ENCODE data around the gene MET.
"Not testable (repeated sequence)": the region's sequence is repeated elsewhere in the genome, so short reads cannot be mapped to it uniquely, and the experiment has no call there.

MET gene

DNA sequence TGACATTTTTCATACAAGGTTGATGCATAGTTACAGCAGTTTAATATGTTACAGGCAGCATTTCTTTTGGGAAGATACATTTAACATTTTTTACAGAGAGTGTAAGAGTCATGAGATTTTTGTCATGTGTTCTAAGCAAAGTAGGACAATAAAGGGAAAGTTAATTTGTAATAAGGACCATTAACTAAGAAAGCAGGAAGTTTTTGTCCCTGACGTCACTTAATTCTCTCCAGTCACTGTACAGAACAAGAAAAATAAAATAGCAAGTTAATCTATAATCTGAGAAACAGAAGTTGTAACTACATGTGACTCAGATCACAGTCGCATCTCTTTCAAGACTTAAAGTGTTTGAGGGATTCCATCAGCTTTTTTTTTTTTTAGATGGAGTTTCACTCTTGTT lies 140.9 kb downstream of the MET start:
- no peak for DNase-seq

DNA sequence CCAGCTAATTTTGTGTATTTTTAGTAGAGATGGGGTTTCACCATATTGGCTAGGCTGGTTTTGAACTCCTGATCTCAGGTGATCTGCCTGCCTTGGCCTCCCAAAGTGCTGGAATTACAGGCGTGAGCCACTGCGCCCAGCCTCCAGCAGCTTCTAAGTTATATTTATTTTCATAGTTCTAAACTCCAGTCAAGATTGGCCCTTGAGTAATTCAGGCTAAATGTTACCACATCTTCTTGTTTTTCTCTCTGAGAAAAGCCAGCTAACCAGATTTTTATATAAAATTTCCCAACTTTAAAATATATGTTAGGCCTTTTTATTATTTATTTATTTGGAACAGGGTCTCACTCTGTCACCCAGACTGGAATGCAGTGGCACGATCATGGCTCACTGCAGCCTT lies 141.4 kb downstream of the MET start:
- not testable (repeated sequence) for DNase-seq

DNA sequence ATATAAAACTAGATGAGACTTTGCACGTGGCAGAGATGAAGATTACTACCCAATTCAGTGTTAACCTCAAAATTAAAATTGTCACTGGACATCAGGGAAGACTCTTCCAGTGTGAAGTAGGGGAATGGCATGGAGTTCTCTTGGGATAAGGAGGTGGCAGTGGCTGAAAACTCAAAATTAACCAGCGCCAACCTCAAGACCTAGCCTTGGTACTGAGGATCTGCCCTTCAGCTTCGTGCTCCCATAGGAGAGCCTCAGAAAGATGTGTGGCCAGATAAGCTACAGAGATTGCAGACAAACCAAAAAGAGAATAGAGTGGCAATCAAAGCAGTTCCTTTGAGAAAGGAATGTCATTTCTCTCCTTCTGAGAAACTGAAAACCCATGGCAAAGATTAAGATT lies 143.0 kb downstream of the MET start:
- no peak for DNase-seq

DNA sequence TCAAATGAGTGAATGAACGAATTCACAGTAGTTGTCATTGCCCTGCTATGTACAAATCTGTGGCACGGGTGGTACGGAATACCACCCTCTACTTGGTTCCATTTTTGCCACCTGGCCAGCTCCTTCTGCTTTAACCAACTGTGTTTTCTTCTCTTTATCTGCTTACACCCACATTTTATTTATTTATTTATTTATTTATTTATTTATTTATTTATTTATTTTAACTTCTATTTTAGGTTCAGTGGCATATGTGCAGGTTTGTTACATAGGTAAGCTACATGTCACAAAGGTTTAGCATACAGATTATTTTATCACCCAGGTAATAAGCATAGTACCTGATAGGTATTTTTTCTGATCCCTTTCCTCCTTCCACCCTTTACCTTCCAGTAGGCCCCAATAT lies 148.2 kb downstream of the MET start:
- DNase-seq: no peak

DNA sequence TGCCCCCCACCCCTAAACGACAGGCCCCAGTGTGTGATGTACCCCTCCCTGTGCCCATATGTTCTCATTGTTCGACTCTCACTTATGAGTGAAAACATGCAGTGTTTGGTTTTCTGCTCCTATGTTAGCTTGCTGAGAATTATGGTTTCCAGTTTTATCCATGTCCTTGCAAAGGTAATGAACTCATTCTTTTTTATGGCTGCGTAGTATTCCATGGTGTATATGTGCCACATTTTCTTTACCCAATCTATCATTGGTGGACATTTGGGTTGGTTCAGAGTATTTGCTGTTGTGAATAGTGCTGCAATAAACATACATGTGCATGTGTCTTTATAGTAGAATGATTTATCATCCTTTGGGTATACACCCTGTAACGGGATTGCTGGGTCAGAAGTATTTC lies 149.7 kb downstream of the MET start:
- not testable (repeated sequence) for DNase-seq

DNA sequence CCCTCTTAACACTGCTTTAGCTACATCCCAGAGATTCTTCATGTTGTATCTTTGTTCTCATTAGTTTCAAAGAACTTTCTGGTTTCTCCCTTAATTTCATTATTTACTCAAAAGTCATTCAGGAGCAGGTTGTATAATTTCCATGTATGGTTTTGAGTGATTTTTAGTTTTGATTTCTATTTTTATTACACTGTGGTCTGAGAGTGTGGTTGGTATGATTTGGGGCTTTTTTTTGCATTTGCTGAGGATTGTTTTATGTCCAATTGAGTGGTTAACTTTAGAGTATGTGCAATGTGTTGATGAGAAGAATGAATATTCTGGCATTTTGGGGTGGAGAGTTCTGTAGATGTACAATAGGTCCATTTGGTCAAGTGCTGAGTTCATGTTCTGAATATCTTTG lies 152.5 kb downstream of the MET start:
- DNase-seq: no peak

DNA sequence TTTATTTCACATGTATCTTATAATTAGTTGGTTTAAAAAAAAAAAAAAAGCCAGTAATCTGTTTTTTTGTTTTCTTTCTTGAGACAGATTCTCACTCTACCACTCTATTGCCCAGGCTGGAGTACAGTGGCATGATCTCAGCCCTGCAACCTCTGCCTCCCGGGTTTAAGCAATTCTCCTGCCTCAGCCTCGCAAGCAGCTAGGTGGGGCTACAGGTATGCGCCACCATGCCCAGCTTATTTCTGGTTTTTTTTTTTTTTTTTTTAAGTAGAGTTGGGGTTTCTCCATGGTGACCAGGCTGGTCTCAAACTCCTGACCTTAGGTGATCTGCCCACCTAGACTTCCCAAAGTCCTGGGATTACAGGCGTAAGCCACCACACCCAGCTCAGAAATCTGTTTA lies 156.3 kb downstream of the MET start:
- no peak for DNase-seq

DNA sequence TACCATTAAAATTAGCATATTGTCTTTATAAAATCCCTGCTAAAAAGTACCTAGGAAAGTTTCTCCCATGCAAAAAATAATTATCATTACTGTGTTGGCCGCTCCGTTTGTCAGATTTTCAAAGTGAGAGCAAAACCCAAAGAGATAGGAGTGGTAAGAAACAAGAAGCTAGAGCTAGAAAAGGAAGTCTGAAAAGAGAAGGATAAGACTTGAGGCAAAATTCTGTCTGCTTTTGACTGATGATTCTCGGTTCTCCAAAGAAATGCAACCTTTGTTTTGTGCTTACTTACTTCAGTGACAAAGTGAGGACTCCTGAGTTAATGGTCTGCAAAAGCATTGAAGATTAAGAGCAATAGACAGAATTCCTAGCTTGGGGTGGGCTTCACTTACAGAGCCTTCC lies 157.0 kb downstream of the MET start:
- DNase-seq: no peak

DNA sequence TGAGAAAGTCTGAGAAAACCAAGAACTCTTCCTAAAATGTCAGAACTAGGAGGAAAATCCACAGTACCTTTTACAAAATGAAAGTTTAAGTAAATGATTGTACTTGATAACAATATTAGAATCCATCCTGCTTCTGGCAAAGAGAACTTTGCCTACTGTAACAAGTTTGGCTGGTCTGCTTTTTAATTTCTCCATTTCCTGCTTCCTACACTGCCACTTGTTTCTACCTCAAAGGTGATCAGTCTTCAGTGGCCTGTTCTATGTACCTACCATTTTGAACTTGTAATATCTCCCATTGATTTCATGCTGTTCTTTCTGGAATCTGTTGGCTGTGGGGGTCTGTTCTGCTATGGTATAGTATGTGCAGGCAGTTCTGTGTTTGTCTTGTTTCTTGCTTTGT lies 157.5 kb downstream of the MET start:
- DNase-seq: no peak

DNA sequence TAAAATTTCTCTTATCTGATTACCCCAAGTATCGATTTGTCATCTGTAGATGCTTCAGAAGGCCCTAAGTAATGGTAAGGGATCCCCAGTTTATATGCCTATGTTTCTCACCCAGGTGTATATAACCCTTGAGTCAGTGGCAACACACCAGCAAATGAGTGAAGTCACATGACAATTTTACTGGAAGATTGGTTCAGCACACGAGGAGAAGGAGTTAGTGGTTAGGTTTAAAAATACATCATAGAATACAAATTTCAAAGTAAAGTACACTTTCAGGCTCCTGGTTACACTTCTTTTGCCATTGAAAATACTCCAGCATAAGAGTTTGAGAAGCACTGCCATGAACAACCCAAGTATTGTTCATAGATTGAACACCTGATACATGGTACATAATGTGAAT lies 160.7 kb downstream of the MET start:
- DNase-seq: no peak

DNA sequence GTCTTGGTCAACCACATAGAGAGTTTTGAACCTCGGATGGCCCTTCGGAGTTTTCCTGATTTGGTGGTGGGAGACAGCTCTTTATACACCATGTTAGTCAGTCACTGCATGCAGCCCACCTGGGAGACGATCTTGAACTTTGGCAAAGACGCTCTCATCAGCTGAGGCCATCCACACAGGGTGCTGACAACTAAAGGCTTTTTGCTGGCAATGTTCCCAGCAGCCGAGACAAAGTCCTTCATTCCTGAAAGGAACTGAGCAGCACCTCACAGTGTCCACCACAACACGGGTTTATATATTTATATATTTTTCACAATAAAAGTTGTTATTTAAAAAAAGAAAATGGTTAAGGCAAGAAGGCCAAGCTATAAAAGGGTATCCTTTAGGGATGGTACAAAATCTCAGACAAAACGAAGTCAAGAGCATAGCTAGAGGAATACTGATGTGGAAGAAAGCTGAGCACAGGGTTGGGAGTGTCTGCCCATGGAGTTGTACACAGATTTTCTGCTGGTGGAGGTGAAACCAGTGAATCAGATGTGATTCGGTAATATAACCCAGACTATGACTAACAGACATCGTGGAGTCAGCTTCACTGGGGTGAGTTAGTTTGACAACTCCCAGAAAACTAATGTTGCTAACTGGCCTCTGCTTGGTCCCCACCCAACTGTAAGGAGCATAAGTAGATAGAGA lies 163.0 kb downstream of the MET start:
- DNase-seq: no peak

DNA sequence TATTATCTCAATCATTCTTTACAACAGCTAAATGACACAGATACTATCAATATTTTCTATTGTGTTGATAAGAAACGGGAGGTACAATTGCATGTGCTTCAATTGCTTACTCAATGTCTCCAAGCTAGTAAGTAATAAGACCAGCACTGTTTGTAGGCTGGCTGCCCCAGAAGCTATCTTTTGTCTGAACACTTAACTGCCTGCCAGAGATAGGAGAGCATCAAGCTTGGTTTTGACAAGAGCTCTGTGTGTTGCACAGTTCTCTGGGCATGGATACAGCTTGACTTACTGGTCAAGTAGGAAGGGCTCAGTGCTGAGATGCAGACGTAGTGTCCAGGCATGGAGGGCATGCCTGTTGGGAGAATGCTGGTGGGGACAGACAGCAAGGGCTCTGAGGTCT lies 164.1 kb downstream of the MET start:
- no peak for DNase-seq

DNA sequence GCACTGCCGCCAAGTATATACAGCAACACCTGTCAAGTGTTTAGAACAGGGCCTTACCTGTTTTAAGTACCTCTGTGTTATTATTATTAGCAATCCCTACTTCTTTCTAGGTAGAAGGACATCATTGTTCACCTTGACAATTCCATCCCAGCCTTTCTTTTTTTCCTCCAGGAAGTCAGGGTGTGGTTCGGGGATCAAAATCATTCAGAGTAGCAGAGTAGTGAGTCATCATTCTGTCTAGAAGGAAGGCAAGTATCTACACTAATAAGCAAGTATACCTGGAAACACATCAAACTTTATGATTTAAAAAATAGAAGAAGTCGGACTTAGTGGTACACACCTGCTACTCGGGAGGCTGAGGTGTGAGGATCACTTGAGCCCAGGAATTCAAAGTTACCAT lies 164.9 kb downstream of the MET start:
- DNase-seq: no peak

DNA sequence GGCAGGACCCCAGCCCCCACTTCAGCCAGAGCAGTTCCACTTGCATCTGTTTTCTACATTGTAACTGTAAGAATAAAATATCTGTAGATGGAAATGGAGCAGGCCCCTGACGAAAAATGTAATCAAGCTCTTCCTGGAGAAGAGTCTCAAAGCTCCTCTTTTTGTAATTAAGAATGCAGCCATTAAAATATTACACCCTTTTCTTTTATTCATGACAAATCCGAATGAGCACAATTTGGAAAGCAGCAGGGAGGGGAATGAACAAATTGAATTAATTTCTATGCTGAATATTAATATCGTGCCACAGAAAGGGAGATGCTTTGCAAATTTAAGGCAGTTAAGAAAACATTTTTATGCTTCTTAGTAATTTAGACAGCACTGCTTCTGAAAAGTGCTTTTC lies 165.6 kb downstream of the MET start:
- no peak for DNase-seq

DNA sequence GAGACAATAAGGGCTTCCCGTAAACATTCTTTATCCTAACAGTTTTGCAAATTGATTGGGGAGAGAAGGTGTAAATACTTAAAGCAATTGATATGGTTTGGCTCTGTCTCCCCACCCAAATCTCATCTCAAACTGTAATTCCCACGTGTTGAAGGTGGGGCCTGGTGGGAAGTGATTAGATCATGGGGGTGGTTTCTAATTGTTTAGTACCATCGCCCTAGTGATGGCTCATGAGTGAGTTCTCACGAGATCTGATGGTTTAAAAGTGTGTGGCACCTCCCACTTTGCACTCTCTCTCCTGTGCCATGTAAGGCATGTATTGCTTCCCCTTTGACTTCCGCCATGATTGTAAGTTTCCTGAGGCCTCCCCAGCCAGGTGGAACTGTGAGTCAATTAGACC lies 168.3 kb downstream of the MET start:
- DNase-seq: no peak

DNA sequence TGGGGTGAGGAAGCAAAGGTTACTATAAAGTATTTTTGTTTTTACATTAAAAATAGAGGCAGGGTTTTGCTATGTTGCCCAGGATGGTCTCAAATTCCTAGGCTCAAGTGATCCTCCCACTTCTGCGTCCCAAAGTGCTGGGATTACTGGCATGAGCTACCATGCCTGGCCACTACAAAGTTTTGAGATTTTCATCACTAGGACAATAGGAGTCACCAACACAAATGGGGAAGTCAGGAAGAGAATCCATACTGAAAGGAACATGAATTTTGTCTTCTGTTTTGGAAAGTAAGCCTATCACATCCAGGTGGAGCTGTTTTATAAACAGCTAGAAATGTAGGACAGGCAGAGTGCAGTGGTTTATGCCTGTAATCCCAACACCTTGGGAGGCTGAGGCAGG lies 170.4 kb downstream of the MET start:
- DNase-seq: no peak

DNA sequence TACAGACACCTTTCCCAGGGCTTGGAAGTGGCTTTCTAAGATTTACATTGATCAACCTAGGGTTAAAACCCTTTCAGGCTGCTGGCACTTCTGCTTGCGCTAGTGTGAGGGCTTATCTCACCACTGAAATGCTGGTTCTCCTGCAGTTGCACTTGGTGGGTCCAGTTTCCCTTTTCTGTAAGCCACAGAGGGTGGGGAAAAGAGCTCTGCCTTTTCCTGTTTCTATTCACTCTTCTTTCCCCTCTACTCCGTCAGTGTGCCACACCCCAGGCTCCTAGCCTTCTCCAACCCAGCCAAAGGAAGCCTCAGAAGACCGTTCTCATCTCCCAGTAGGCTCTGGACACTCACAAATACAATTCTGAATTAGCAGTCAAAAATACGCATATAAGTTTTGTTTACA lies 171.4 kb downstream of the MET start:
- DNase-seq: no peak

Data from left hindlimb (tissue), 1 donor.